Left renal cortex interstitium (tissue), 4 donors: ENCODE measurements around the gene PRR16. TPM values are rescaled to one million over a fixed set of nuclear protein-coding genes. Genes with fewer than 3 reads are reported as not detected.
"Not testable (repeated sequence)": the region's sequence is repeated elsewhere in the genome, so short reads cannot be mapped to it uniquely, and the experiment has no call there.

Source experiments
- DNase-seq, 4 donors: peaks; one replicate each; pipeline ENCODE4 v3.0.0-alpha.2; 2013; ENCODE audit warnings: low read depth in 4 of 4, low spot score in 2 of 4, missing footprints in 1 of 4
- polyA plus RNA-seq, 4 donors: library from polyadenylated mRNA; unstranded; fragments of 120-200 nt; gene quantifications; one replicate each; pipeline ENCODE4 v1.2.1, GENCODE V29; 2013; ENCODE audit not compliant: insufficient read length in 4 of 4

The PRR16 gene
- polyA plus RNA-seq, 4 donors = 1.8 to 6.2 (median 3.9) TPM

- no peak for DNase-seq
These were observed 167.5 kb downstream of the PRR16 start for GRCh38 chr5:120631611-120632010.

DNA sequence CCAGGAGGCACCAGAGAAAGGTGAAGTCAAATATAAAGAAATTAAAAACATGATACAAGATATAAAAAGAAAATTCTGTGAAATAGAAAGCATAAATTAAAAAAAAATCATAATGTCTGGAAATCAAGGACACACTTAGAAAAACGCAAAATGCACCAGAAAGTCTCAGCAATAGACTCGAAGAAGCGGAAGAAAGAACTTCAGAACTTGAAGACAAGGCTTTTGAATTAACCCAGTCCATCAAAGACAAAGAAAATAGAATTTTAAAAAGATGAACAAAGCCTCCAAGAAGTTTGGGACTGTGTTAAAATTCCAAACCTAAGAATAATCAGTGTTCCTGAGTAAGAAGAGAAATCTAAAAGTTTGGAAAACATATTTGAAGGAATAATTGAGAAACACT is 168.3 kb downstream of the PRR16 start:
- DNase-seq = no peak

DNA sequence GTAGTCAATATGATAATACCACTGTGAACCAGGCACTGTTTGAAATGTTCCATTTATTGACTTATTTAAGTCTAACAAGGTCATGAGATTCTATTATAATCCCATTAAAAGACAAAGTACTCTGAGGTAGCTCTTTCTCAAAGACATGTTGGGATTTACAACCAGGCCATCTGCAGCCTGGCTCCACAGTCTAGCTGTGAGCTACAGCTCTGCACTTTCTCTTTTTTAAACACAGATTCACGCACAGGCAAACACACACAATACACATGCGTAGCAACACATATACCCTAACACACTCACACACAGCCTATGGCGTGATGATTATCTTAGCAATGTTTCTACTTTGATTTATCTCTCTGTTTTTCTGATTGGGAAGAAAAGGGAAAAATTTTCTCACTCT is 174.3 kb downstream of the PRR16 start:
- DNase-seq = no peak

GRCh38 chr5:120640778-120641177 is 176.7 kb downstream of the PRR16 start:
- DNase-seq = no peak

DNA sequence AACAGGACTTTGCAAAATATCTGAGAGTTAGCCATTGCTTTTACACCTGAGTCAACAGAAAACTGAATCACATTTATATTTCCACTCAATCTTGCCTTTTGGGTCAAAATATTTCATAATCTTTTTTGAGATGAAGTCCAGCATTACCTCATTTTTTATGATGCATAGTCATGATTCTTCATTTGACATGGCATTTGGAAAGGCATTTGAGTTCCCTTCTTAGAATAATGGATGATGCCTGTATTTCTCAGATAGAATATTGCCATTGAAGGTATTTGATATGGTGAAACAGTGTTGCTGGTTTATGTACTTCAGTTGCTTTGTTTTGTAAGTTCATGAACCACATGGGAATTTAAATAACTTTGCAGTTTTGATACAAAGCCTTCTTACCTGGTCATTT is 180.4 kb downstream of the PRR16 start:
- no peak for DNase-seq

- DNase-seq = peak in 2 of 4 donors; percentile 4 to 10
These were observed 191.8 kb downstream of the PRR16 start for GRCh38 chr5:120655828-120656435.

DNA sequence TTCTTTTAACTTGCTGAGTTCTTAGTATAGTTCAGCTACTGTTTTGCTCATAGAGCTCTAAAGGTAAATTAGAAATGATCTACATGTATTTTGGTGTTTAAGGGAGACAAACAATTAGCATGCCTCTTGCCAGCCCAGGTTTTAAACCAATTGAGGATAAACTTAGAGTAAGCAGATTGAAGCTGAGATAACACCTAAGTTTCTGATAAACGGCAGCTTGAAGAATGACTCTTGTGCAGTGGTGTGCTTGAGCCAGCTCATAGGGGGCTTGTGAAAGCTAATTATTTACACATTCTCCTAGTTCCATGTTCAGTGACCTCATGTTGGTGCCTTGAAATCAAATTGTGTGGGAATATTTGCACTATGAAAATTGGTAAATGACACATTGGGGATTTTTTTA is 193.0 kb downstream of the PRR16 start:
- DNase-seq = no peak

- no peak for DNase-seq
These were observed 213.4 kb downstream of the PRR16 start for GRCh38 chr5:120677481-120677880.

- DNase-seq = no peak
These were observed 214.2 kb downstream of the PRR16 start for GRCh38 chr5:120678279-120678678.

DNA sequence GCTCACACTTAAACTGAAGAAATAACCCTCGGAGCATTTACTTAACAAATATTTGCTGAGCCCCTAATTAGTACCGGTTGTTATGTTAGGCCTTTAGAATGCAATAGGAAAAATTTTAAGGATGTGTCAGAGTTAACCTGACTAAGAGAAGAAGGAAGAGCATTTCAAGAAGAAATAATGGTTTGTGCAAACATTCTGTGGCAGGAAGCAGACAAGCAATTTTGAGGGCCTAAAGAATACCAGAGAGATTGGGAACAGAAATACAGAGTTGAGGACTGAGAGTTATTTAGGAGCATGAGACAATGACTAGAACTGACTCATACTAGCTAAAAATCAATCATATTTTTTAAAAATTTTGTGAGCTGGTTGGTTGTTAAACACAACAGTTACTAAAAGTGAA is 218.8 kb downstream of the PRR16 start:
- no peak for DNase-seq

- DNase-seq = no peak
These were observed 219.5 kb downstream of the PRR16 start for GRCh38 chr5:120683580-120683979.

DNA sequence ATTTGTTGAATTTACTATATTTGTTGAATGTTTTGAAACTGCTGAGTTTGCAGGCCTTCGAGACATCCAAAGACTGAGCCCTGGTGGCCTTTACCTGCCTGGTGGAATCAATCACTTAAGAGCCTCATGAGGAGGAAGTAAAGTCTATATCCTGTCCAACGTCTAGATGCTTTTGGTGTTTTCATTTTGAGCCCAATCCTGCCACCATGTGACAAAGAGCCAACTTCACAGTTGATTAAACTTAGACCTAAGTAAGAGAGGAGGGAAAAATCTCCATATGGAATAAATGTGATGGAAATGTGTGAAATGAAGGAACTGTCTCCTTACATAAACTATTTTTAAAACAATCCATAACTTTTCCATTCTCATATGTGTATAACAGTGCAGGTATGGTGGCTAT is 220.1 kb downstream of the PRR16 start:
- DNase-seq = no peak

DNA sequence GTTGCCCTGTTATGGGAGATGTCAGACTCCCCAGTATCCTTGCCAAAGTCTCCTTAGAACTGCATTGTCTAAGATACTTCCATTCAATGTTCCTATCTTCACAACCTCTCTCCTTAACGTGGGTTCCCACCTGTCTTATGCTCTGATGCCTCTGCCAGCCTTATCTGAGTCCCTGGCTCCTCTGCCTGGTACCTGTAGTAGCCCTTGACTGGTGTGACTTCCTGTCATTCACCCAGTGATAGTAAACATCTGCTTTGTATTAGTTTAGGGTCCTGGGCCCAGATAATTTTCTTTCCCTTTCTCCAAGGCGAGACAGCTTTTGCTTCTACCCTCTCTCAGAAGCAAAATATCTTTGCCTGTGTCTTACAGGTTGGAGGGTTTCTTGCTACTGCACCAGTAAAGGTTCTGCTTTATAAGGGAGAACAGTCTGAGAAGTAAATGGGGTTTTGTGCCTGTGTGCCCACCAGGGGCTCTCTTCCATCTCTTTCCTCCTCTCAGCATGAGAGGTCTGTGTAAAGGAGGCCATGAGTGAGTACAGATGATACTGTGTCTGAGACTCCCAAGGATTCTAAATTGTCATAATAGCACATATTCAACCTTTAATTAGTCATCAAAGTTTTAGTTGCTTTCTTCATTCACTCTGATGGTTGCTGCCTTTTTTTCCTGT is 220.8 kb downstream of the PRR16 start:
- DNase-seq = no peak

GRCh38 chr5:120690621-120691407 is 226.7 kb downstream of the PRR16 start:
- no peak for DNase-seq

GRCh38 chr5:120692325-120692724 is 228.2 kb downstream of the PRR16 start:
- no peak for DNase-seq

GRCh38 chr5:120695368-120695880 is 231.3 kb downstream of the PRR16 start:
- DNase-seq = no peak

DNA sequence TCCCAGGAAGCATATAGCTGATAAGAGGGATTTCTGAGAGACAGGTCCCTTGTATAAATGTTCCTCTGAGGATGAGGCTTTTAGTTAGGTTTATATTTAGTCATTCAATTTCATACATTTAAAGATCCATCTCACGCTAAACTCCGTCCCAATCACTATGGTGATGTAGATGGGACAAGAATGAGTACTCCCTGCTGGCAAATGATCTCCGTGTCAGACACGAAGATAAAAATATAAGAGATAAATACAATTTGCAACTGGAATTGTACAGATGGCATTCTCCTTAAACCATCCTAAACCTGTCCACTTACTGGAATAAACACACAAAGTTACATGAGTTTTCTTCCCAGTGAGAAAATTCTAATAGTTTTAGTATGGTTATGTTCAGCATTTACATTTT is 233.0 kb downstream of the PRR16 start:
- DNase-seq = no peak

DNA sequence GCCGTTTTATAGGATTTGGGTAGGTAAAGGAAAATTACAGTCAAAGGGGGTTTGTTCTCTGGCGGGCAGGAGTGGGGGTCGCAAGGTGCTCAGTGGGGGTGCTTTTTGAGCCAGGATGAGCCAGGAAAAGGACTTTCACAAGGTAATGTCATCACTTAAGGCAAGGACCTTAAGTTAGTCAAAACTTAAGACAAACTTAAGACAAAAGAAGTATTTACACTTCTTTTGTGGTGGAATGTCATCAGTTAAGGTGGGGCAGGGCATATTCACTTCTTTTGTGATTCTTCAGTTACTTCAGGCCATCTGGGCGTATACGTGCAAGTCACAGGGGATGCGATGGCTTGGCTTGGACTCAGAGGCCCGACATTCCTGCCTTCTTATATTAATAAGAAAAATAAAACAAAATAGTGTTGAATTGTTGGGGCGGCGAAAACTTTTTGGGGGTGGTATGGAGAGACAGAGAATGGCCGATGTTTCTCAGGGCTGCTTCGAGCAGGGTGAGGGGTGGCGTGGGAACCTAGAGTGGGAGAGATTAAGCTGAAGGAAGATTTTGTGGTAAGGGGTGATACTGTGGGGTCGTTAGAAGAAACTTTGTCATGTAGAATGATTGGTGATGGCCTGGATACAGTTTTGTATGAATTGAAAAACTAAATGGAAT is 233.7 kb downstream of the PRR16 start:
- not testable (repeated sequence) for DNase-seq

DNA sequence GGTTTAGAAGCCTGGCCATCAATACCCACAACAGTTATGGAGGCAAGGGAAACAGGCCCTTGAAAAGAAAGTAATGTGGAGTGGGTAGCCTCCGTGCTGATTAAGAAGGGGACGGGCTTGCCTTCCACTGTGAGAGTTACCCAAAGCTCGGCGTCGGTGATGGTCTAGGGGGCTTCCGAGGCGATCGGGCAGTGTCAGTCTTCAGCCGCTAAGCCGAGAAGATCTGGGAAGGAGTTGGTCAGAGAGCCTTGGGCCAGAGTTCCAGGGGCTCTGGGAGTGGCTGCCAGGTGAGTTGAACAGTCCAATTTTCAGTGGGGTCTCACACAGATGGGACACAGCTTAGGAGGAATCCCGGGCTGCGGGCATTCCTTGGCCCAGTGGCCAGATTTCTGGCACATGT is 236.6 kb downstream of the PRR16 start:
- DNase-seq = not testable (repeated sequence)

DNA sequence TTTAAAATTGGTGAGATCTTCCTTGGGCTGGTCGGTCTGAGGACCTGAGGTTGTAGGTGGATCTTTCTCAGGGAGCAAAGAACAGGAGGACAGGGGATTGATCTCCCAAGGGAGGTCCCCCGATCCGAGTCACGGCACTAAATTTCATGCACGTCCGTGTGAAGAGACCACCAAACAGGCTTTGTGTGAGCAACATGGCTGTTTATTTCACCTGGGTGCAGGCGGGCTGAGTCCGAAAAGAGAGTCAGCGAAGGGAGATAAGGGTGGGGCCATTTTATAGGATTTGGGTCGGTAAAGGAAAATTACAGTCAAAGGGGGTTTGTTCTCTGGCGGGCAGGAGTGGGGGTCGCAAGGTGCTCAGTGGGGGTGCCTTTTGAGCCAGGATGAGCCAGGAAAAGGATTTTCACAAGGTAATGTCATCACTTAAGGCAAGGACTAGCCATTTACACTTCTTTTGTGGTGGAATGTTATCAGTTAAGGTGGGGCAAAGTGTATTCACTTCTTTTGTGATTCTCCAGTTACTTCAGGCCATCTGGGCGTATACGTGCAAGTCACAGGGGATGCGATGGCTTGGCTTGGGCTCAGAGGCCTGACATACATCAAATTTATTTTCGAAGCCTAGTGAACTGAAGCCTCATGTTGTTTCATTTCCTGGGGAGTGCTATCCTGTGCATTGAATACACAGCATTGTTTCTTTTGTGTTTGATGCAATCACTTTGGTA is 238.9 kb downstream of the PRR16 start:
- DNase-seq = not testable (repeated sequence)
